ENCODE measurements around the gene CALCOCO1.
A peak's percentile ranks its signal among the peaks of the same experiment; 100 is the strongest.

CALCOCO1 gene

GRCh38 chr12:53739214-53740129 is 12.2 kb upstream of the CALCOCO1 start:
- Mint-ChIP-seq H3K4me1 (peaks cover 59% of the 10 kb centered on the region), H3K9me3 (no peaks in the 10 kb centered on the region), H3K27ac (peak overlapping the region; percentile 38), H3K27me3 (ENCODE audit: low read depth, poor library complexity) (no peaks in the 10 kb centered on the region), H3K4me3 (peak overlapping the region; percentile 77), H3K36me3 (ENCODE audit: low read depth) (no peaks in the 10 kb centered on the region)
- peak; percentile 58 for DNase-seq
- TF ChIP-seq, protein P1, sequence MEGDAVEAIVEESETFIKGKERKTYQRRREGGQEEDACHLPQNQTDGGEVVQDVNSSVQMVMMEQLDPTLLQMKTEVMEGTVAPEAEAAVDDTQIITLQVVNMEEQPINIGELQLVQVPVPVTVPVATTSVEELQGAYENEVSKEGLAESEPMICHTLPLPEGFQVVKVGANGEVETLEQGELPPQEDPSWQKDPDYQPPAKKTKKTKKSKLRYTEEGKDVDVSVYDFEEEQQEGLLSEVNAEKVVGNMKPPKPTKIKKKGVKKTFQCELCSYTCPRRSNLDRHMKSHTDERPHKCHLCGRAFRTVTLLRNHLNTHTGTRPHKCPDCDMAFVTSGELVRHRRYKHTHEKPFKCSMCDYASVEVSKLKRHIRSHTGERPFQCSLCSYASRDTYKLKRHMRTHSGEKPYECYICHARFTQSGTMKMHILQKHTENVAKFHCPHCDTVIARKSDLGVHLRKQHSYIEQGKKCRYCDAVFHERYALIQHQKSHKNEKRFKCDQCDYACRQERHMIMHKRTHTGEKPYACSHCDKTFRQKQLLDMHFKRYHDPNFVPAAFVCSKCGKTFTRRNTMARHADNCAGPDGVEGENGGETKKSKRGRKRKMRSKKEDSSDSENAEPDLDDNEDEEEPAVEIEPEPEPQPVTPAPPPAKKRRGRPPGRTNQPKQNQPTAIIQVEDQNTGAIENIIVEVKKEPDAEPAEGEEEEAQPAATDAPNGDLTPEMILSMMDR (IDR thresholded peaks at IDR 0.05), result no peak

GRCh38 chr12:53738406-53739213 is 11.4 kb upstream of the CALCOCO1 start:
- Mint-ChIP-seq H3K36me3 (ENCODE audit: low read depth) (no peaks in the 10 kb centered on the region), H3K27me3 (ENCODE audit: low read depth, poor library complexity) (no peaks in the 10 kb centered on the region), H3K27ac (no peak overlapping the region), H3K4me3 (peak overlapping the region; percentile 77), H3K4me1 (peaks cover 56% of the 10 kb centered on the region), H3K9me3 (no peaks in the 10 kb centered on the region)
- peak; percentile 64 for DNase-seq
- TF ChIP-seq, protein P1 (IDR thresholded peaks at IDR 0.05), result no peak

DNA sequence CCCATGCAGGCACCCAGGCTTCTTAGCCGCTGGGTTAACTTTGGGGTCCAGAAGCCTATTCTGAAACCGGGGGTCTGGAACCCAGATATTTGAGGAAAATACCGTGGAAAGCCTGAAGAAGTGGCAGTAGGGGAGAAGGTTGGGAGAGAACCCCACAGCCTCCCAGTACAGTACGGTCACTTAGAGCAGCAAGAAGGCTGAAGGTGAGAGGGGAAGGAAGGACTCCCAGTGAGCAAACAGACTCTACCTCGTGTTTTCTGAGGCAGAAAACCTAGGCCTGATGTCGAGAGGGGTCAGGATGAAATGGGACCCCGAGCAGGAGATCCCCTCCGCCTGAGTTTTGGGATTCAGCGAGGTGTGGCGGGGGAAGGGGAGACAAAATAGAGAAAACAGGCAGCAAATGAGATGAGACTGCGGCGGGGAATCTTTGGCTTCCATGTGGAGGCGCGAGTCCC is 10.7 kb upstream of the CALCOCO1 start:
- no peaks in the 10 kb centered on the region for H3K27me3 Mint-ChIP-seq (ENCODE audit: low read depth, poor library complexity)
- H3K36me3 Mint-ChIP-seq (ENCODE audit: low read depth), result no peaks in the 10 kb centered on the region
- DNase-seq, result no peak

DNA sequence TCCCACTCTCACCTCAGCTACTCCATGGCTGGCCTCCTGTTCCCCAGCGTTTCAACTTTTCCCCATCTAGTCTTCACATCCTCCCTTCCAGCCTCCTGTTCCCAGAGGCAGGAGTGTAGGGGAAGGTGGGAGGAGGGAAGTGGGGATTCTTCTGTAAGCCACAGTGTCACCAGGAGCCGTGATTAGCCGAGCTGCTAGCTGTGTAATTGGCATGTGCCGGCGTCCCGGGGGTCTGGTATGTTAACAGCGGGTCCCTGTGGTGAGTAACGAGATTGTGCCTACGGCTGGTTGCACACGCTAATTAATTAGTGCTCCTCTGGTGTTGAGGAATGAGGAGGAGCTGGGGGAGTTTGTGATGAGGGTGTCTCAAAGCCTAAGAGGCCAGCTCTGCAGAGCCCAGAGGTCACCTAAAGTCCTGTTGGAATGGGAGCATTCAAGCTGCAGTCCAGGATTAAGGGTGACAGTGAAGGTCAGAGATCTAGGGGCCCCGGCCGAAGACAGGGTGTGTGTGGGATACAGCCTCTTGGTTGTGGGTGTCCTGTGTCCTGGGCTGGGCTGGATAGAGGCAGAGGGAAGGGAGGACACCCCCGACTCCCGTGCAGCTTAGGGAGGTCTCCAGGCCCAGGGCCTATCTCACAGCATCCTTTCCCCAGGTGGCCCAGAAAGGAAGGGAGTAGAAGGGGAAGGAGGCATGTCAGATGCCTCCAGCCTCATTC is 10.0 kb upstream of the CALCOCO1 start:
- H3K9me3 Mint-ChIP-seq, result no peaks in the 10 kb centered on the region
- TF ChIP-seq, protein P1 (IDR thresholded peaks at IDR 0.05), result no peak
- DNase-seq, result no peak
- no peak overlapping the region for H3K27ac Mint-ChIP-seq
- peaks cover 43% of the 10 kb centered on the region for H3K4me1 Mint-ChIP-seq
- peak overlapping the region; percentile 77 for H3K4me3 Mint-ChIP-seq
- H3K27me3 Mint-ChIP-seq (ENCODE audit: low read depth, poor library complexity), result no peaks in the 10 kb centered on the region
- H3K36me3 Mint-ChIP-seq (ENCODE audit: low read depth), result no peaks in the 10 kb centered on the region

More for the DNA sequence above, 10.7 kb upstream of the CALCOCO1 start:
- Mint-ChIP-seq H3K9me3 (no peaks in the 10 kb centered on the region), H3K4me1 (peaks cover 50% of the 10 kb centered on the region), H3K27ac (no peak overlapping the region), H3K4me3 (peak overlapping the region; percentile 77)
- TF ChIP-seq, protein P1 (IDR thresholded peaks at IDR 0.05), result no peak

GRCh38 chr12:53736592-53736991 is 9.3 kb upstream of the CALCOCO1 start:
- Mint-ChIP-seq H3K27me3 (ENCODE audit: low read depth, poor library complexity) (no peaks in the 10 kb centered on the region), H3K4me3 (peak overlapping the region; percentile 33), H3K4me1 (peaks cover 42% of the 10 kb centered on the region), H3K9me3 (no peaks in the 10 kb centered on the region), H3K36me3 (ENCODE audit: low read depth) (no peaks in the 10 kb centered on the region), H3K27ac (no peak overlapping the region)
- DNase-seq, result no peak
- TF ChIP-seq, protein P1 (IDR thresholded peaks at IDR 0.05), result no peak

Measured in nephron progenitor cell (in vitro differentiated cells).